ENCODE results near the gene DDX60.

DDX60 gene

GRCh38 chr4:168208957-168209614 lies 109.5 kb downstream of the DDX60 start:
- no peaks in the 10 kb centered on the region for H3K4me1 ChIP-seq
- no peaks in the 10 kb centered on the region for H3K36me3 ChIP-seq (ENCODE audit: control insufficient read depth, insufficient read depth, low read length)
- no peaks in the 10 kb centered on the region for H3K9me3 ChIP-seq (ENCODE audit: control insufficient read depth, low read length)
- H3K9ac ChIP-seq = no peak overlapping the region
- H3K4me2 ChIP-seq (ENCODE audit: low read length) = no peak overlapping the region
- H3K79me2 ChIP-seq = no peaks in the 10 kb centered on the region
- H3K27ac ChIP-seq = no peak overlapping the region
- H3K4me3 ChIP-seq (ENCODE audit: low read depth, low read length) = no peak overlapping the region
- TF ChIP-seq CTCF (IDR thresholded peaks at IDR 0.05) = no peak
- no peaks in the 10 kb centered on the region for H3K27me3 ChIP-seq (ENCODE audit: control insufficient read depth, insufficient read depth, low read length)
- H2AFZ ChIP-seq = no peak overlapping the region

GRCh38 chr4:168203233-168203911 lies 115.2 kb downstream of the DDX60 start:
- TF ChIP-seq CTCF (IDR thresholded peaks at IDR 0.05) = no peak
- Histone ChIP-seq H3K27me3 (ENCODE audit: control insufficient read depth, insufficient read depth, low read length) (no peaks in the 10 kb centered on the region), H3K9ac (no peak overlapping the region), H3K27ac (no peak overlapping the region), H3K4me3 (ENCODE audit: low read depth, low read length) (no peak overlapping the region), H3K4me2 (ENCODE audit: low read length) (no peak overlapping the region), H2AFZ (no peak overlapping the region), H3K4me1 (no peaks in the 10 kb centered on the region), H3K36me3 (ENCODE audit: control insufficient read depth, insufficient read depth, low read length) (no peaks in the 10 kb centered on the region), H3K79me2 (no peaks in the 10 kb centered on the region), H3K9me3 (ENCODE audit: control insufficient read depth, low read length) (no peaks in the 10 kb centered on the region)

- Histone ChIP-seq H3K4me1 (no peaks in the 10 kb centered on the region), H3K27ac (no peak overlapping the region)
These were observed 117.9 kb downstream of the DDX60 start for GRCh38 chr4:168200685-168201084.

GRCh38 chr4:168199260-168199957 lies 119.1 kb downstream of the DDX60 start:
- H3K4me1 ChIP-seq = no peaks in the 10 kb centered on the region
- no peak overlapping the region for H3K4me2 ChIP-seq (ENCODE audit: low read length)
- H2AFZ ChIP-seq = no peak overlapping the region
- H3K4me3 ChIP-seq (ENCODE audit: low read depth, low read length) = no peak overlapping the region
- no peak overlapping the region for H3K9ac ChIP-seq
- TF ChIP-seq CTCF (IDR thresholded peaks at IDR 0.05) = no peak
- H3K9me3 ChIP-seq (ENCODE audit: control insufficient read depth, low read length) = peaks cover 5% of the 10 kb centered on the region
- H3K27me3 ChIP-seq (ENCODE audit: control insufficient read depth, insufficient read depth, low read length) = no peaks in the 10 kb centered on the region
- H3K27ac ChIP-seq = no peak overlapping the region
- no peaks in the 10 kb centered on the region for H3K79me2 ChIP-seq
- no peaks in the 10 kb centered on the region for H3K36me3 ChIP-seq (ENCODE audit: control insufficient read depth, insufficient read depth, low read length)

More at GRCh38 chr4:168200685-168201084, 117.9 kb downstream of the DDX60 start:
- Histone ChIP-seq H3K9ac (no peak overlapping the region), H3K4me2 (ENCODE audit: low read length) (no peak overlapping the region), H3K4me3 (ENCODE audit: low read depth, low read length) (no peak overlapping the region), H3K79me2 (no peaks in the 10 kb centered on the region), H3K9me3 (ENCODE audit: control insufficient read depth, low read length) (peaks cover 5% of the 10 kb centered on the region), H3K27me3 (ENCODE audit: control insufficient read depth, insufficient read depth, low read length) (no peaks in the 10 kb centered on the region), H2AFZ (no peak overlapping the region), H3K36me3 (ENCODE audit: control insufficient read depth, insufficient read depth, low read length) (no peaks in the 10 kb centered on the region)
- no peak for TF ChIP-seq CTCF (IDR thresholded peaks at IDR 0.05)
